ENCODE data around the gene GLA.
A peak's percentile ranks its signal among the peaks of the same experiment; 100 is the strongest.

The GLA gene

GRCh38 chrX:101395789-101396188 lies 11.9 kb downstream of the GLA start:
- DNase-seq: no peak

- DNase-seq: no peak
Observed at GRCh38 chrX:101394372-101394771, 13.4 kb downstream of the GLA start.

- no peak for DNase-seq
Observed at GRCh38 chrX:101393530-101394305, 14.0 kb downstream of the GLA start.

GRCh38 chrX:101391831-101392230 lies 15.9 kb downstream of the GLA start:
- no peak for DNase-seq

GRCh38 chrX:101390664-101391525 lies 16.8 kb downstream of the GLA start, which contains the start of gene RPL36A:
TSS of gene RPL36A (plus strand) at chrX:101391011. CDS start at chrX:101391044, 33 bp downstream.
- DNase-seq: peak; percentile 70 to 81

GRCh38 chrX:101388604-101389003 lies 19.1 kb downstream of the GLA start:
- DNase-seq: no peak

GRCh38 chrX:101386542-101386885 lies 21.2 kb downstream of the GLA start:
- no peak for DNase-seq

GRCh38 chrX:101385795-101386541 lies 21.8 kb downstream of the GLA start, which contains the start of gene BTK:
TSS of gene BTK (minus strand) at chrX:101386191. CDS start at chrX:101375284, 10,907 bp downstream.
- DNase-seq: no peak

- DNase-seq: no peak
Observed at GRCh38 chrX:101385026-101385684, 22.6 kb downstream of the GLA start.

- no peak for DNase-seq
Observed at GRCh38 chrX:101383679-101384205, 24.0 kb downstream of the GLA start.

GRCh38 chrX:101377547-101377946 lies 30.2 kb downstream of the GLA start:
- DNase-seq: no peak

- no peak for DNase-seq
Observed at GRCh38 chrX:101370888-101371504, 36.7 kb downstream of the GLA start.

- no peak for DNase-seq
Observed at GRCh38 chrX:101369687-101370086, 38.0 kb downstream of the GLA start.

GRCh38 chrX:101368800-101369199 lies 38.9 kb downstream of the GLA start:
- DNase-seq: no peak

- DNase-seq: no peak
Observed at GRCh38 chrX:101365301-101365795, 42.4 kb downstream of the GLA start.

GRCh38 chrX:101362757-101363156 lies 45.0 kb downstream of the GLA start:
- DNase-seq: no peak

GRCh38 chrX:101362116-101362515 lies 45.6 kb downstream of the GLA start:
- no peak for DNase-seq

- no peak for DNase-seq
Observed at GRCh38 chrX:101360390-101360789, 47.3 kb downstream of the GLA start.

GRCh38 chrX:101359966-101360365 lies 47.8 kb downstream of the GLA start:
- DNase-seq: no peak

GRCh38 chrX:101357166-101357795 lies 50.4 kb downstream of the GLA start:
- DNase-seq: no peak

GRCh38 chrX:101349193-101349562 lies 58.5 kb downstream of the GLA start:
- no peak for DNase-seq

Measured in NCI-H187 (cell line).